Upper lobe of right lung (tissue), 1 donor: Measurements from ENCODE around the gene SLC25A11. TPM values are rescaled to one million over a fixed set of nuclear protein-coding genes. Genes with fewer than 3 reads are reported as not detected.

ENCODE experiments used
- ATAC-seq: fragments of 200-7000 bp; cut with Tn5 transposase; one replicate; pipeline ENCODE4 v1.9.1; 2020; ENCODE audit warnings: mild to moderate bottlenecking, moderate library complexity
- DNase-seq: peaks from one replicate; pipeline ENCODE4 v3.0.0-alpha.2; 2020
- H3K27ac ChIP-seq: fragments of 200-600 bp; one replicate; pipeline ENCODE4 v1.8.0; 2022
- H3K27me3 ChIP-seq: fragments of 200-600 bp; one replicate; pipeline ENCODE4 v1.8.0; 2022; ENCODE audit warnings: mild to moderate bottlenecking
- H3K36me3 ChIP-seq: fragments of 200-600 bp; one replicate; pipeline ENCODE4 v1.8.0; 2022
- H3K4me1 ChIP-seq: fragments of 200-600 bp; one replicate; pipeline ENCODE4 v1.8.0; 2022
- H3K4me3 ChIP-seq: fragments of 200-600 bp; one replicate; pipeline ENCODE4 v1.8.0; 2022; ENCODE audit warnings: mild to moderate bottlenecking
- H3K9me3 ChIP-seq: fragments of 200-600 bp; one replicate; pipeline ENCODE4 v1.8.0; 2022
- intact Hi-C: fragments of 100-400 bp; cut with DNase I; formaldehyde crosslinking; loops from one replicate; pipeline ENCODE4 v1.11.0; 2022
- total RNA-seq: library from RNA; stranded (reverse); fragmentation: NEBNext Ultra II Directional; extraction: Animal tissue kit (Norgen Biotek cat#: 25700); gene quantifications from one replicate; pipeline ENCODE4 v1.2.1, GENCODE V29; 2021
- TF ChIP-seq, protein P1 (sequence below): fragments of 200-600 bp; IDR thresholded peaks from one replicate; pipeline ENCODE4 v1.8.0; 2022; ENCODE audit warnings: antibody characterized with exemption
- donor health status: DM: no; HTN: yes; CAD: no; lungs with severe emphysema.

The SLC25A11 gene
- total RNA-seq, 1 donor from 2014 or later, result 55.0 TPM

DNA sequence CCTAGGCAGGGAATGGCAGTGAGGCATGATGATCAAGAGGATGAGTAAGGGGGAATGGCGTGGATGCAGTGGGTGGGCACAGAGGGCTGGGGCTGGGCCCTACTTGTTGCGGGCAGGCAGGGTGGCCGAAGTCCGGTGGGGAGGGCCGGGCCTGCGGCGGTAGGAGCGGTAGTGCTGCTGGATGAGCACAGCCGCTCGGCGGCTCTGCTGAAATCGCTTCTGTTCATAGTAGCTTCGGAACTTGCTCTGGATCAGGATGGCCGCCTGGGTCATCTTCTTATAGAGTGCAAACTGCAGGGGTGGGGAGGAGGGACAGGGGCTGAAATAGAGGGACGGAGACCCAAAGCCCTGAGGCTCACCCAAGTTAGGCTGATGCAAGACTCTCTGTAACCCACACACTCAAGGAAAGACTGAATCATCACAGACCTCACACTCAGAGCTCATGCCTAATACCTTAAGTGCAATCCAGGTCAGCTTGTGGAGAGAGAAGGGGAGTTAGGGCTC, 29.3 kb upstream of the SLC25A11 start:
- intact Hi-C loops, result no loop called here
- ATAC-seq, result no peak

DNA sequence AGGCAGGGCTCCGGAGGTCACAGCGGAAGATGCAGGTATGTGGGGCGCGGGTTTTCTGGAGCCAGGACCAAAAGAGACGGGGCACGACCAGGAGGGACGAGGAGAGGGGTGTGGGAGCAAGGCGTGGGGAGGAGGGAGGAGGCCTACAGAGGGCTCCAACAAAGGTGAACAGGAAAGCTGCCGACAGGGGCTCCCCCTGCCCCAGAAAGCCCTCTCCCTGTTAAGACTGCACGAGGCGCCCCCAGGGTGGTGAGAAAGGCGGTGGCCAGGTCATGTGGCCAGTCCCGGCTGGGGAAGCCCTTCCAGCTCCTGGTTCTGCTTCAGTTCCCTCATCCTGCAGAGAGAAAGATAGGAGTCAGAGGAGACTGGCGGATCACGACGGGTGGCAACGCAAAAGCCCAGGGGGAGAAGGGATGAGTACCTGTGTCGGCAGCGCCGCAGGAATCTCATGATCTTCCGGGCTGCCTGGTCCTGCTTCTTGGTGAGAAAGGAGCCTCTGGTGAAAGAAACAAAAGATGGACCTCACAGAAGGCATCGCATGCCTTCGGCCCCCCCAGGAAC, 28.7 kb upstream of the SLC25A11 start:
- peaks cover 30% of the 10 kb centered on the region for H3K36me3 ChIP-seq
- no peaks in the 10 kb centered on the region for H3K9me3 ChIP-seq
- peak overlapping the region; percentile 96 for H3K27ac ChIP-seq
- peaks cover 25% of the 10 kb centered on the region for H3K4me1 ChIP-seq
- intact Hi-C loops, result no loop called here
- H3K4me3 ChIP-seq, result peak overlapping the region; percentile 71
- no peaks in the 10 kb centered on the region for H3K27me3 ChIP-seq
- DNase-seq (peak; percentile 73), ATAC-seq (no peak)
- TF ChIP-seq, protein P1, sequence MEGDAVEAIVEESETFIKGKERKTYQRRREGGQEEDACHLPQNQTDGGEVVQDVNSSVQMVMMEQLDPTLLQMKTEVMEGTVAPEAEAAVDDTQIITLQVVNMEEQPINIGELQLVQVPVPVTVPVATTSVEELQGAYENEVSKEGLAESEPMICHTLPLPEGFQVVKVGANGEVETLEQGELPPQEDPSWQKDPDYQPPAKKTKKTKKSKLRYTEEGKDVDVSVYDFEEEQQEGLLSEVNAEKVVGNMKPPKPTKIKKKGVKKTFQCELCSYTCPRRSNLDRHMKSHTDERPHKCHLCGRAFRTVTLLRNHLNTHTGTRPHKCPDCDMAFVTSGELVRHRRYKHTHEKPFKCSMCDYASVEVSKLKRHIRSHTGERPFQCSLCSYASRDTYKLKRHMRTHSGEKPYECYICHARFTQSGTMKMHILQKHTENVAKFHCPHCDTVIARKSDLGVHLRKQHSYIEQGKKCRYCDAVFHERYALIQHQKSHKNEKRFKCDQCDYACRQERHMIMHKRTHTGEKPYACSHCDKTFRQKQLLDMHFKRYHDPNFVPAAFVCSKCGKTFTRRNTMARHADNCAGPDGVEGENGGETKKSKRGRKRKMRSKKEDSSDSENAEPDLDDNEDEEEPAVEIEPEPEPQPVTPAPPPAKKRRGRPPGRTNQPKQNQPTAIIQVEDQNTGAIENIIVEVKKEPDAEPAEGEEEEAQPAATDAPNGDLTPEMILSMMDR, result no peak

More for the DNA sequence above, 29.3 kb upstream of the SLC25A11 start:
- TF ChIP-seq, protein P1, result no peak
- Histone ChIP-seq H3K27ac (peak overlapping the region; percentile 96), H3K4me3 (peak overlapping the region; percentile 71), H3K36me3 (peaks cover 35% of the 10 kb centered on the region), H3K27me3 (no peaks in the 10 kb centered on the region), H3K4me1 (peaks cover 25% of the 10 kb centered on the region), H3K9me3 (no peaks in the 10 kb centered on the region)
- DNase-seq, result no peak

DNA sequence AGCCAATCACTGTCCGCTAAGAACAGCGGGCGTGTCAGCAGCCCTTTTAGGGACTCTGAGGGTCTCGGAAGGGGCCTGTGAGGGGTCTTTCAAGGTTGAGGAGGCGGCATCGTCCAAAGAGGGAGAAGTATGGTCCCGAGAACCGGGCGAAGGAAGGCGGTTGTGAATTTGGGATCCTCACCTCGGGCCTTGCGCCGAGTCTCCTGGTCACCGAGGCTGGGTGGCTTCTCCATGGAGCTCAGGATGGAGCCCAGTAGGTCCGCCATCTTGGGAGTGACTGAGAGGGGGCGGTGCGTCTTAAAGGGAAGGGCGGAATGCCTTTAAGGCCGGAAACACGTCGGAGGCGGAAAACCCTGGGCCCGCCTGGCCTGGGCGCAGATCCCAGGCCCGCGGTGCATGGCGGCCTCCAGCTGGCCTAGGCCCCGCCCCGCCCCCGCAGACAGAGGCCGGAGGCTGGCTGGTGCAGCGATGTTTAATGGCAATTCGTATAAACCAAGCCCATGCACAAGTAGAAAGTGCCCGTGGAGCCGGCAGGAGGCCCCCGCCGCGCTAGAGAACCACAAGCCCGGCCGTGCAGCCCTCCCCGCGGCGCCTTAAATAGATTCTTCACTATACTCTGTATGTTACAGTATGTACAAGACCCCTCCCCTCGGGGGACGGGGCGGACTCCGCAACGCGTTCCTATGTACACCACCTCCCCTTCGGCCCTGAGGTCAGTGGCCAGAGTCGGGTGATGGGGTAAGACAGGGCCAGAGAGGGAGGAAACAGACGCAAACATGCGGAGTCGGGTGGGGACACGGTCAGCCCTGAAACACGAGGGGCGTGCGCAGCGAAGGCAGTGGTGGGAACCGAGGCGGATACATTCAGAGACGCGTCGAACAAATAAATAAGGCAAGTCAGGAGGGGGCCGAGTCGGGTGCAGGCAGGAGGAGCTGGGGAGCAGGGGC, 28.0 kb upstream of the SLC25A11 start, which contains the start of gene SPAG7:
Gene SPAG7 (minus strand): TSS at position 279 of the 947 bp plus-strand sequence. CDS start 13 bp downstream, at position 266.
- Histone ChIP-seq H3K4me1 (peaks cover 25% of the 10 kb centered on the region), H3K27ac (peak within 1 kb of the TSS; percentile 96), H3K36me3 (peaks cover 23% of the 10 kb centered on the region), H3K9me3 (no peaks in the 10 kb centered on the region), H3K27me3 (no peaks in the 10 kb centered on the region), H3K4me3 (peak within 1 kb of the TSS; percentile 71)
- intact Hi-C loops, result no loop called here
- TF ChIP-seq, protein P1, result no peak
- peak; percentile 96 for DNase-seq
- ATAC-seq, result peak; percentile 87

DNA sequence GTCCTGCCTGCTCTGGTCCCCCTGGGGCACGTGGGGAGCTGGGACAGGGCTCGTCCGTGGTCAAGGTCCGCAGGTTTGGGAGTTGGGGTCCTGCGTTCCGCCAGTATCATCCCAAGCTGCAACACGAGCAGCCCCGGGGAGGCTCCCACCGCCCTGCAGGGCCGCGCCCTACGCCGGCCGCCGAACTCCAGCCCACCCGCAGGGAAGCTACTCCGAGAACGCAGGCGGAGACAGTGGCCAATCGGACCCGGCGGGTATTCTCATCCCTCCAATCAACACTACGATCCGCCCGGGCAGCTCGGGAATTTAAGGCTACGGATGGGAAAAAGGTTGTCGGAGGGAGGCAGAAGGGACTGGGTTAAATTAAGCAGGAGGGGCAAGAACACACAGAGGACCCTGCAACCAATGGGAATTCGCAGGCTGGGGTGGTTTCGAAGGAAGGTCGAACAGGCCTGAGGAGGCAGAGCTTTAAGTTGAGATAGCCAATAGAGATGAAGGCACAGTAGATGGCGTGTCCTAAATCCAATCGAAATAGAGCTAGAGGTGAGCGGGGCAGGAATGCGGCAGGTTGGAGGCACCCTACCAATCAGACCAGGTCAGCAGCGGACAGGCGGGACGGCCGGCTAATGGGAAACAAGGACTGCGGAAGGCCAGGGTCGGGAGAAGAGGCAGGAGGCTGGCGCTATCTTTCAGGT, 27.1 kb upstream of the SLC25A11 start:
- TF ChIP-seq, protein P1, result no peak
- peaks cover 14% of the 10 kb centered on the region for H3K36me3 ChIP-seq
- H3K4me3 ChIP-seq, result peak overlapping the region; percentile 71
- peaks cover 25% of the 10 kb centered on the region for H3K4me1 ChIP-seq
- H3K27ac ChIP-seq, result peak overlapping the region; percentile 96
- H3K9me3 ChIP-seq, result no peaks in the 10 kb centered on the region
- no peaks in the 10 kb centered on the region for H3K27me3 ChIP-seq
- ATAC-seq, result peak; percentile 92
- DNase-seq, result peak; percentile 98
- intact Hi-C loops, result no loop called here

DNA sequence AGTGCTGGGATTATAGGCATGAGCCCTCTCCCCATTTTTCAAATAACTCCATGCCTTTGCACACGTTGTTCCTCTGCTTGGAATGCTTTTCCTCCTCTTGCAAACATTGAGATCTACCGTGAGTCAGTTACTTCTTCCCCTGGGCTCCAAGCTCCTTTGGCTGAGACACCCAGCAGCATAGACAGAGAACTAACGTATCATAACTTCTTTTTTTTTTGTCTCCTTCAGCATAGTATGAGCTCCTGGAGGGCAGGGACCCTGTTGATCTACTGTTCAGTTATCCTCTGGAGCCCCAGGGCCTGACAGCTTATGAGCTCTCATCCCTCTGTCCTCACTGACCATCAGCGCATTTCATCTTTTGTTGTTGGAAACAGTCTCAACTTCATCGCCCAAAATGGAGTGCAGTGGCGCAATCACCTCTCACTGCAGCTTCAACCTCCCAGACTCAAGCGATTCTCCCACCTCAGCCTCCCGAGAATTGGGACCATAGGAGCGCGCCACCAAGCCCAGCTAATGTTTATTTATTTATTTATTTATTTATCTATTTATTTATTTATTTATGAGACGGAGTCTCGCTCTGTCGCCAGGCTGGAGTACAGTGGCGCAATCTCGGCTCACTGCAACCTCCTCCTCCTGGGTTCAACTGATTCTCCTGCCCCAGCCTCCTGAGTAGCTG, 25.6 kb upstream of the SLC25A11 start:
- DNase-seq (peak; percentile 53), ATAC-seq (no peak)
- no peak overlapping the region for H3K27ac ChIP-seq
- H3K9me3 ChIP-seq, result no peaks in the 10 kb centered on the region
- H3K36me3 ChIP-seq, result peaks cover 15% of the 10 kb centered on the region
- H3K27me3 ChIP-seq, result no peaks in the 10 kb centered on the region
- peaks cover 25% of the 10 kb centered on the region for H3K4me1 ChIP-seq
- intact Hi-C loops, result no loop called here
- H3K4me3 ChIP-seq, result no peak overlapping the region
- TF ChIP-seq, protein P1, result no peak
